ENCODE results near the gene HYAL2.

HYAL2 gene

GRCh38 chr3:50268703-50269451 lies 53.7 kb downstream of the HYAL2 start, which contains the start of gene SEMA3B:
Gene SEMA3B (plus strand): TSS chr3:50269147. CDS start chr3:50269241, 94 bp downstream.
- Histone ChIP-seq H3K9me3 (ENCODE audit: control insufficient read depth, low read depth, low read length) (no peaks in the 10 kb centered on the region), H3K27ac (ENCODE audit: low read length) (no peak within 1 kb of the TSS), H3K4me3 (ENCODE audit: low read length) (no peak within 1 kb of the TSS), H3K4me1 (ENCODE audit: control insufficient read depth, low read depth, low read length) (peaks cover 33% of the 10 kb centered on the region), H3K27me3 (ENCODE audit: control insufficient read depth, insufficient read depth, low read length) (peaks cover 11% of the 10 kb centered on the region), H3K9ac (ENCODE audit: low read length) (no peak within 1 kb of the TSS), H3K36me3 (ENCODE audit: control insufficient read depth, low read depth, low read length) (no peaks in the 10 kb centered on the region)

GRCh38 chr3:50268276-50268675 lies 54.3 kb downstream of the HYAL2 start:
- no peak overlapping the region for H3K27ac ChIP-seq (ENCODE audit: low read length)
- H3K9me3 ChIP-seq (ENCODE audit: control insufficient read depth, low read depth, low read length), result no peaks in the 10 kb centered on the region
- H3K27me3 ChIP-seq (ENCODE audit: control insufficient read depth, insufficient read depth, low read length), result peaks cover 5% of the 10 kb centered on the region
- no peak overlapping the region for H3K4me3 ChIP-seq (ENCODE audit: low read length)
- H3K4me1 ChIP-seq (ENCODE audit: control insufficient read depth, low read depth, low read length), result peaks cover 33% of the 10 kb centered on the region
- no peak overlapping the region for H3K9ac ChIP-seq (ENCODE audit: low read length)
- no peaks in the 10 kb centered on the region for H3K36me3 ChIP-seq (ENCODE audit: control insufficient read depth, low read depth, low read length)
